ENCODE data around the gene LYVE1. TPM values are rescaled to one million over a fixed set of nuclear protein-coding genes. Genes with fewer than 3 reads are reported as not detected.
A peak's percentile ranks its signal among the peaks of the same experiment; 100 is the strongest.

LYVE1 gene
- total RNA-seq, 4 donors from 2014 or later = 12.1 to 30.2 (median 19.2) TPM

GRCh38 chr11:10529279-10529678 lies 39.2 kb downstream of the LYVE1 start:
- intact Hi-C loops (cut with DNase I; ENCODE audit: low total_unique reads) (no loop called here), in situ Hi-C loops (cut with MboI; ENCODE audit: low sequenced_read_pairs in 4 of 4) (loop anchor here in 2 of 4 donors (25.0 kb wide), 2 partner anchors 133 to 208 kb away; no protein-coding TSS in a partner anchor)
- no peak overlapping the region for H3K4me3 ChIP-seq
- peaks cover 0 to 38% of the 10 kb centered on the region in 2 donors for H3K36me3 ChIP-seq
- peaks cover 8 to 12% of the 10 kb centered on the region in 2 donors for H3K4me1 ChIP-seq
- no peaks in the 10 kb centered on the region for H3K9me3 ChIP-seq
- no peaks in the 10 kb centered on the region for H3K27me3 ChIP-seq
- no peak overlapping the region for H3K27ac ChIP-seq
- no peak for TF ChIP-seq POLR2A (IDR thresholded peaks at IDR 0.05)
- TF ChIP-seq CTCF (IDR thresholded peaks at IDR 0.05 in 4 of 5, conservative IDR thresholded peaks at IDR 0.05 in 1 of 5) = no peak
- DNase-seq (no peak), ATAC-seq (no peak)

GRCh38 chr11:10528121-10528520 lies 40.3 kb downstream of the LYVE1 start:
- H3K27me3 ChIP-seq = no peaks in the 10 kb centered on the region
- peak overlapping the region in 2 of 4 donors; percentile 71 to 73 for H3K27ac ChIP-seq
- no peaks in the 10 kb centered on the region for H3K9me3 ChIP-seq
- in situ Hi-C loops (cut with MboI; ENCODE audit: low sequenced_read_pairs in 4 of 4) = loop anchor here in 2 of 4 donors (25.0 kb wide), 2 partner anchors 134 to 209 kb away; no protein-coding TSS in a partner anchor
- intact Hi-C loops (cut with DNase I; ENCODE audit: low total_unique reads) = no loop called here
- TF ChIP-seq POLR2A (IDR thresholded peaks at IDR 0.05) = no peak
- no peak for TF ChIP-seq CTCF (IDR thresholded peaks at IDR 0.05 in 4 of 5, conservative IDR thresholded peaks at IDR 0.05 in 1 of 5)
- peaks cover 0 to 37% of the 10 kb centered on the region in 2 donors for H3K36me3 ChIP-seq
- DNase-seq (no peak), ATAC-seq (no peak)
- H3K4me1 ChIP-seq = peaks cover 8 to 12% of the 10 kb centered on the region in 2 donors
- no peak overlapping the region for H3K4me3 ChIP-seq

GRCh38 chr11:10526974-10527918 lies 41.2 kb downstream of the LYVE1 start:
- peak; percentile 40 to 64 for ATAC-seq
- Histone ChIP-seq H3K4me3 (no peak overlapping the region), H3K9me3 (no peaks in the 10 kb centered on the region), H3K36me3 (peaks cover 0 to 35% of the 10 kb centered on the region in 2 donors), H3K27me3 (no peaks in the 10 kb centered on the region), H3K27ac (peak overlapping the region; percentile 59 to 73 (median 67)), H3K4me1 (peaks cover 16 to 18% of the 10 kb centered on the region in 2 donors)
- intact Hi-C loops (cut with DNase I; ENCODE audit: low total_unique reads) = no loop called here
- DNase-seq = no peak
- in situ Hi-C loops (cut with MboI; ENCODE audit: low sequenced_read_pairs in 4 of 4) = loop anchor here in 2 of 4 donors (25.0 kb wide), 2 partner anchors 135 to 210 kb away; no protein-coding TSS in a partner anchor
- TF ChIP-seq POLR2A (IDR thresholded peaks at IDR 0.05) (no peak), CTCF (IDR thresholded peaks at IDR 0.05 in 4 of 5, conservative IDR thresholded peaks at IDR 0.05 in 1 of 5) (no peak)

- no peak overlapping the region for H3K27ac ChIP-seq
- no peaks in the 10 kb centered on the region for H3K9me3 ChIP-seq
- in situ Hi-C loops (cut with MboI; ENCODE audit: low sequenced_read_pairs in 4 of 4) = loop anchor here in 1 of 4 donors (25.0 kb wide), 1 partner anchor 213 kb away; no protein-coding TSS in a partner anchor
- TF ChIP-seq POLR2A (IDR thresholded peaks at IDR 0.05) (no peak), CTCF (IDR thresholded peaks at IDR 0.05 in 4 of 5, conservative IDR thresholded peaks at IDR 0.05 in 1 of 5) (no peak)
- no peaks in the 10 kb centered on the region for H3K27me3 ChIP-seq
- peaks cover 21% of the 10 kb centered on the region in 2 donors for H3K4me1 ChIP-seq
- H3K4me3 ChIP-seq = no peak overlapping the region
- ATAC-seq = no peak
- intact Hi-C loops (cut with DNase I; ENCODE audit: low total_unique reads) = no loop called here
- DNase-seq = no peak
- H3K36me3 ChIP-seq = peaks cover 0 to 37% of the 10 kb centered on the region in 2 donors
Measured at GRCh38 chr11:10524471-10524870, 44.0 kb downstream of the LYVE1 start.
